ENCODE data around the gene UBAP1L.

GRCh38 chr15:65048241-65048640 lies 66.8 kb downstream of the UBAP1L start:
- no peak for TF ChIP-seq CTCF (IDR thresholded peaks at IDR 0.05; ENCODE audit: low read length)
- TF ChIP-seq EZH2phosphoT487 (IDR thresholded peaks at IDR 0.05; ENCODE audit: low read length) = no peak
- no peak for TF ChIP-seq EZH2 (optimal IDR thresholded peaks at IDR 0.05; ENCODE audit: low read depth, low read length)
